GM19025 (cell line): ENCODE measurements around the gene CAMK2G.
A peak's percentile ranks its signal among the peaks of the same experiment; 100 is the strongest.

Experiments
- ATAC-seq: cut with Tn5 transposase; IDR thresholded peaks from one replicate; pipeline ENCODE4 v1.9.1; 2021; ENCODE audit warnings: mild to moderate bottlenecking, low read depth, moderate library complexity; ENCODE audit not compliant: unreplicated experiment

Gene CAMK2G

DNA sequence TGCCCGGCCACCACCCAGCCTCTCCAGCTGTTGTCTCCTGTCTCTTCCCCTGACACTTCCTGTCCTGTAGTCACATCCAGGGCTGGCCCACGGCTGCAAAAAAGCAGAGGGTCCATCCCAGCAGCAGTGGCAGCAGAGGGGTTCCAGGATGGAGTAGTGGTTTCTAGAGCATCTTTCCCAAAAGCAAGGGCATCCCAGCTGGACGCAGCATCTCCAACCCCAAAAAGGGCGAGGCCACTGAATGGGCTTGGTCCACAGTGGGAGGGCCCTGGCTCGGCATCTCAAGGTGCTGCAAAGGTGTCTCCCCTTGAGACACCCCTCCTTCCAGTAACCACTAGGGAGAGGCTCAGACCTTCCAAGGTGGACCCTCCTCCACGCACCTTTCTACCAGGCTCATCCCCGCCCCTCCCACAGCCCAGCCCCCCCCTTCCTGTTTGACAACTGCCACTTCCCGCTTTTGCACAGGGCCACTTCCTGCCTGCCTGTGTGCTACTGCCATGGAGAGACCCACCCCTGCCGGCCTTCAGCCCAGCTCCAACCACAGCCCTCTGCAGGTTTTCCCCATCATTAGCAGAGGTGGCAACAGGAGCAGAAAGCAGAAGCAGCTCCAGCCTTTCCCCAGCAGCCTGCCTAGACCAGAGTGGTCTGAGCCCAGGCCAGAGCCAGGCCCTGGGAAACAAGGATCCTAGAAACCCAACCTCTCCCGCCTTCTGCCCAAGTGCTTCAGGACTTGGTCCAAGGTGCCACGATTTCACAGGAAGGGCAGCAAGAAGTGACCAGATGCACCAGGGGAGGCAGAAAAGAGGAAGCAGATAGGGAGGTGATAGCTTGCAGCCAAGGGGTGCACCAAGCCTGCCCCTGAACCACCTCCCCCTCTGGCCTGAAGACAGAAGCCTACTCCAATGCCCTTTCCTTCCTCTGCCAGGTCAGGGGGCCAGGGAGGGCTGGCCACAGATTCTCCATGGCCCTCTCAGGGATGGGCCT is 8.6 kb downstream of the CAMK2G start:
- peak; percentile 76 for ATAC-seq

GRCh38 chr10:73865107-73865458 is 9.3 kb downstream of the CAMK2G start:
- ATAC-seq = no peak

DNA sequence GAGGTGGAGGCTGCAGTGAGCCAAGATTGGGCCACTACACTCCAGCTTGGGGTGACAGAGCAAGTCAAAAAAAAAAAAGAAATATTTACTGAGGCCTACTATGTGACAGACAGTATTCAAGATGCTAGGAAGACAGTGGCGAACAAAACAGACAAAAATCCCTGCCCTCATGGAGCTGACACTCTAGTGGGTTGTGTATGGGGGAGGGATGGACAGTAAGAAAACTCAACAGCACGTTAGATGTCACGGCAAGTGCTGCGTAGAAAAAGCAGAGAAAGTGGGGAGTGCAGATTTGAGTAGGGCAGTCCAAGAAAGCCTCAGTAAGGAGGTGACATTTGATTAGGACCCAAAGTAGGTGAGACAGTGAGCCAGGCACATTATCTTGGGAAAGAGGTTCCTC is 10.1 kb downstream of the CAMK2G start:
- ATAC-seq = no peak

DNA sequence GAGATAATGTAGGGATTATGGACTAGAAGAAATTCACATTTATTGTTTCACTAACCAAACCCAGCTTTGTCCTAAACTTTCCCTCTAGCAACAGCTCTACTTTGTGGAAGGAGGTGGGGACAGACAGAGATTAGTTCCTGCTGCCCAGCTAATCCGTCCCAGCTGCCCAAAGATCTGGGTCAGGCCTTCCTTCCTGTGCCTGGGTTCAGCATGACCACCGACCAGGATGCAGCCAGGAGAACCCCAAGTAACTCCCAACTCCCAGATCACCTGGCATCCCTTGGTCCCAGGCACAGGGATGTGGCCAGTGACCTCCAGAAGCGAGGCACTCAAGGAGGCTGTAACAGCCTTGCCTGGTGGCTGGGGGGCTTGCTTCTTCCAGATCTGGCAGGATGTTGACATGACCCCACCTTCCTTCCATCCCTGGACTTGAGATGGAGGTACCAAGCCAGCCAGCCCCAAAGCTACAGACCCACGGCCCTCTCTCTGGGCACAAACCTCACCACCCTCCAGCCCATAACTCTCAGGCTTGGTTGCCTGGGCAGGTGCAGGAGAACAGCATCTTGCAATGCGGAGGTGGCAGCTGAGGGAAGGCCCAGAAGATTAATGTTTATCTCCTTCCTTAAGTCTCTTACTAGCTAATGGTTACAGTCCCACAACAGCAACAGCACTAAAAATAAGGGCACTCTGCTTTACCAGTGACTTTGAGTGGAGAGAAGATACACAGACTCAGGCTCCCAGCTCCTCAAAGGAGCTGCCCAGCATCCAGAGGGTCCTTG is 11.1 kb downstream of the CAMK2G start:
- no peak for ATAC-seq

GRCh38 chr10:73862011-73862410 is 12.3 kb downstream of the CAMK2G start:
- ATAC-seq = no peak

GRCh38 chr10:73859784-73860491 is 14.4 kb downstream of the CAMK2G start:
- ATAC-seq = no peak

DNA sequence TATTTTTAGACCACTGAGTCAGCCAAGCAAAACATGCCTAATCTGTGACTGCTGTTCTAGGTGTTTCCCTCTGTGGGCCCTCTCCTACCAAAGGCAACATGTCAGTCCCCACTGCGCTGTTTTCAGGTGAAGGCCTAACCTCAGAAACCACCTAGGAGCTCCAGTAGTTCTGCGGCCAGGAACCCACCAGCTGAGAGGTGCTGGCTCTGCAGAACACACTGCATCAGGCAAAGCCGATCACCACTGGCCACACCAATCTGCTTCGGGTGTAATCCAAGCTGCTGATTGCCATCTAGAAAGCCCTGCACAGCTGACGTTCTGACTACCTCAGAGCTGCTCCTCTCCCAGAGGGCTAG is 14.9 kb downstream of the CAMK2G start:
- ATAC-seq = no peak

- ATAC-seq = no peak
Measured at GRCh38 chr10:73858750-73859427, 15.5 kb downstream of the CAMK2G start.

GRCh38 chr10:73858013-73858708 is 16.2 kb downstream of the CAMK2G start:
- no peak for ATAC-seq

DNA sequence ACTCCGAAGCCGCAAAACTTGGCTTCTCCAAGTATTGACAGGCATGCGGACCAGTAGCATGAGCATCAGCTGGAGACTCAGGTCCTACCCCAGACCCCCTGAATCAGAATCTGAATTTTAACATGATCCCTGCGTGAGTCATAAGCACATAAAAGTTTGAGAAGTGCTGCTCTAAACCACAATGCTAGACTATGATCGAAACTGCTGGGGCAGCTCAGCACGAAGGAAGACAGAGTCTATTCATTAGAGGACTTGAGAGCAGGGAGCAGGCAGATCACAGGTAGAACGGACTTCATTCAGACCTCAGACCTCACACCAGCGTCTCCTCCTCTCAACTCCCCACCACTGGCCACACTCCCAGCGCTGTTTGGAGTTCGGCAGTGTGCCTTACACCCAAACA is 16.9 kb downstream of the CAMK2G start:
- no peak for ATAC-seq

DNA sequence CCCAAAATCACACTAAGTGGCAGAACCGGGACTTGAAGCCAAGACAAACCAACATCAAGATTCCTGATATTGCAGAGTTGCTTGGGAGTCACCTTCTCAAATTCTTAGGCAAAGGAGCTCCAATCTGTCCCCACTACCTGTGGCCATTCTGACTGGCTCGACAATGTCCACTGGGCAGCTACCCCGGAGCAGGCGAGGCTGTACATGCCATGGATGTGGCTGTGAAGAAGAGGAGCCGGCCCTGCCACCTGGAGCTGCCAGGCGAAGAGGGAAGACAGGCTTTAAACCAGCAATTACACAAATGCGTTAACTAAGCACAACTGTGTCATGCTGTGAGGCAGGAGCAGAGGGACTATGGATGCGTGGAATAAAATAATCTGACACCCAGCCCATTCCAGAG is 18.1 kb downstream of the CAMK2G start:
- no peak for ATAC-seq

GRCh38 chr10:73855413-73855812 is 18.9 kb downstream of the CAMK2G start:
- ATAC-seq = no peak

GRCh38 chr10:73854310-73854709 is 20.0 kb downstream of the CAMK2G start:
- ATAC-seq = no peak

GRCh38 chr10:73853196-73853595 is 21.2 kb downstream of the CAMK2G start:
- no peak for ATAC-seq

DNA sequence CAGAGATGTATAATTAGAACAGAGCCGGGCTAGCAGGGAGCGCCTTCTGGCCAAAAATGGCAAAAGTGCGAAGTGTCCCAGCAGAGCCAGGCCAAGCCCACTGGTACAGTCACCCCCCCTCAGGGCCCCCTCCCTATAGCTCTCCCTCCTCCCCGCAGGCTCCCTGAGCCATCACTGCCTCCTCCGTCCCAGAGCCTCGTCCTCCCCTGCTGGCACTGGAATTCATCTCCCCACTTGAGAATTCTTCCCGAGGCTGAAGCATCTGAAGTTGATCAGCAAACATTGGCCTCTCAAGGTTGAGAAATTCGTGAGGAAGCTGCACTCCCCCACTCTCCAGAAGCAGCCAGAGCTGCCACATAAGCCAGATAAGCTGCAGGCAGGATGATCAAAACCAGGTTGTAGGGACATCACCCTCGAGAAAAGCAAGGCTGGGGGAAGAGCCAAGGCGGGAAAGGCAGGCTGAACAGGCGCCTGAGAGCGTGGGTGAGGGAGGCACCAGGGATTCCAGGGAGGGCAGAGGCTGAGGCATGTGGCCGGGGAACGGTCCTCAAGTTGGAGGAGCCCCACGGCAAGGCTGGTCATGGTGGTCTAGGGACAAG is 23.4 kb downstream of the CAMK2G start:
- no peak for ATAC-seq

DNA sequence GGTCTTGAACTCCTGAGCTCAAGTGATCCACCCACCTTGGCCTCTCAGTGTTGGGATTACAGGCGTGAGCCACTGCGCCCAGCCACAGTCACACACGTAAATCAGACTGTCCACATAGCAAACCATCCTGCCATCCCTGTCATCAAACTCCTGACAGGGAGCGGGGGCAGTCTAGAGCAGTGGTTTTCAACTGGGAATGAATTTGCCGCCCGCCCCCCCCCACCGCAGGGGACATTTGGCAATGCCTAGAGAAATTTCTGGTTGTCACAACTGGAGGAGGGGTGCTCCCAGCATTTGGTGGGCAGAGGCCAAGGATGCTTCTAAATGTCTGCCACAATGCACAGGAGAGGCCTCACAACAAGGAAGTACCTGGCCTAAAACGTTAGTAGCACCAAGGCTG is 24.1 kb downstream of the CAMK2G start:
- ATAC-seq = no peak

- peak; percentile 88 for ATAC-seq
Measured at GRCh38 chr10:73848821-73849489, 25.4 kb downstream of the CAMK2G start.

DNA sequence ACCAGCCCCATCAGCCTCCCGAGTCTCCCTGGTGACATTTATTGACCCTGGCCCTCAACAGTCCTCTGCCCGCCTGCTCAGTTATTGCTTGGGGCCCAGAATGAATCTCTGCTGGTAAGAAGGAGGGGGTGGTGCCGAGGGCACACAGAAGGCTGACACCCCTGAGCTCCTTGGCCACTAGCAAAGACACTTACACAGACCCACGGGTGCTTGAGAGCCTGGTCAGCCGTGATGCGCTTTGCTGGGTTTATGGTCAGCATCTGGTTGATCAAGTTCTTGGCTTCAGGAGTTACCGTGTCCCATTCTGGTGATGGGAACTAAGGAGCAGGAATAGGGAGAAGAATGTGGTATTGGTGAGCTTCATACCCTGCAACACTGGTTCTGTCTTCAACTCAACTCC is 27.3 kb downstream of the CAMK2G start:
- ATAC-seq = no peak

DNA sequence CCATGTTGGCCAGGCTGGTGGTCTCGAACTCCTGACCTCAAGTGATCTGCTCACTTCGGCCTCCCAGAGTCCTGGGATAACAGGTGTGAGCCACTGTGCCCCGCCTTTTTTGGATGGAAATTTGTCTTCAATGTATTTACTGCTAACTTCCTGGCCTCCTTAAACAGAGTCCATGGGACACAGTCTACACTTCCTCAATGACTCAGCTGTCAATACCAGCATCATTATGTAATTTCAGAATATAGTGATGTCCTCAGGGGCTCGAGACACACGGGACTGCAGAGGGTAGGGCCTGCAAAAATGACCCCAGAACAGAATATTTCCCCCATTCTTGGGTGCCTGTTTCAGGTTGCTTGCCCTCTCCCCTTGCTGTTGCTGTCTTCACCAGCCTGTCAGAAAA is 31.1 kb downstream of the CAMK2G start:
- ATAC-seq = no peak
